ENCODE data around the gene WDR53.
"Not testable (repeated sequence)": the region's sequence is repeated elsewhere in the genome, so short reads cannot be mapped to it uniquely, and the experiment has no call there.

The WDR53 gene

DNA sequence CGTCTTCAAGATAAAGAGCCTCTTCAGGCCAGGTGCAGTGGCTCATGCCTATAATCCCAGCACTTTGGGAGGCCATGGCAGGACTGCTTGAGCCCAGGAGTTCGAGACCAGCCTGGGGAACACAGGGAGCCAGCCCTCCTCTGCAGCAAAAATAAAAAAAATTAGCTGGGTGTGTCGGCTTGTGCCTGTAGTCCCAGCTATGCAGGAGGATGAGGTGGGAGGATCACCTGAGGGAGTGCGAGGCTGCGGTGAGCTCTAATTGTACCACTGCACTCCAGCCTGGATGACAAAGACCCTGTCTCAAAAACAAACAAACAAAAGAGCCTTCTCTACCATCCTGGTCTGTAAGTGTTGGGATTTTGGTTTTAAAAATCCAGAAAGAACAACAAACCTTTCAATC lies 11.1 kb downstream of the WDR53 start:
- no peak for DNase-seq

DNA sequence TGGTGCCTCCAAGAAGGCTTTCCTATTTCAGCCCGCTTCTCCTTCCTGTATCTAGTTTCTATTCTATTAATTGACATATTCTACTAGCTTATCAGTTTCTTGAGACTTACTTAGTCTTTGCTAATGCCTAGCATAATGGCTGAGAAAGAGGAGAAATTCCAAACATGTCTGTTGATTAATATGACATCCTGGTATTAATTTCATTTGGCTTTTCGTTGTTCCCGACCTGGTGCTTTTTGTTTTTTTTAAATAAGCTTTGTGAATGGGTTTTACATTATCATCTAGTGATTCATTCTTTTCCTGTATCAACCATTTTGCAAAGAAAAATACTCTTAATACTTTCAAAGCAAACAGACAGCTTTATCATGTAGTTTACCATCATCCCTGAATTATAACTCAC lies 13.1 kb downstream of the WDR53 start:
- no peak for DNase-seq

DNA sequence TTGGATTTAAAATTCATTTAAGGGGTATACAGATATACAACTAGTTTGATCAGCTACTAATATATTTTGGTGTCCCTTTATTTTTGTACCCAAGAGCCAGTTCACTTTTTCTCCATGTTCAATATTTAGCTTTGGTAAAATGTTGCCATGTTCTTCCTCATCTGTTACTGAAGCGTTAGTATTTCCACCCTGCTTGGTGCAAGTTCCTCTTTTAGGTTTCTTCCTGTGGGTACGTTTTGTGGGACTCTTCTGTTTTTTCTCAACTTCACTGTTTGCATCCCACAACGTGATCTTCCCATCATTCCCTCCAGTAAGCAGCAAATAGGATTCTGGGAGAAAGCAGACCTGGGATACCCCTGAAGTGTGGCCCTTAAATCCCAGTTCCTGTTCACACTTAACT lies 14.1 kb downstream of the WDR53 start:
- DNase-seq, result no peak

DNA sequence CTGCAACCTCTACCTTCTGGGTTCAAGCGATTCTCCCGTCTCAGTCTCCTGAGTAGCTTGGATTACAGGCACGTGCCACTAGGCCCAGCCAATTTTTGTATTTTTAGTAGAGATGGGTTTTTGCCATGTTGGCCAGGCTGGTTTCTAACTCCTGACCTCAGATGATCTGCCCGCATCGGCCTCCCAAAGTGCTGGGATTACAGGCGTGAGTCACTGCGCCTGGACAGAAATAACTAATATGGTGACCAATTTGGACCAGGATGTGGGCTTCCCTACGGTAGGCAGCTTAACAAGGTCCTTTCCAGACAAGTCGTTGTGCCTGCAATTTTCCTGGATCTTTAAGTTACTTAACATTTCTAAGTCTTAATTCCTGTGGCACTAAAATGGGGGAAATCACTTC lies 14.8 kb downstream of the WDR53 start:
- no peak for DNase-seq

DNA sequence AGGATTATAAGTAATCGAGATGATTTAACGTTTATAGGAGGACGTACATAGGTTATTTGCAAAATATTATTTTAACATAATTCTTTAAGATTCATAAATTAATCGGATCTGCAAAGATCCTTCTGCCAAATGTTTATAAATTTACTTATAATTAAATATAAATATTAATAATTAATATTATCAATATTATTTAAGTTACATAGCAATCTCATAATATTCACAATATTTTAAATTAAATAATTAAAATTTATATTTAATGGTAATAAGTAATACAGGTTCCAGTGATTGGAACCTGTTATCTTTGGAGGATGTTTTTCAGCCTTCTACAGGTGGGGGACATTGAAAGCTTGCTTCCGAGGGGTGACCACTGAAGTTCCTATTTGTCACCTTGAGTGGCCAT lies 16.1 kb downstream of the WDR53 start:
- DNase-seq, result no peak

DNA sequence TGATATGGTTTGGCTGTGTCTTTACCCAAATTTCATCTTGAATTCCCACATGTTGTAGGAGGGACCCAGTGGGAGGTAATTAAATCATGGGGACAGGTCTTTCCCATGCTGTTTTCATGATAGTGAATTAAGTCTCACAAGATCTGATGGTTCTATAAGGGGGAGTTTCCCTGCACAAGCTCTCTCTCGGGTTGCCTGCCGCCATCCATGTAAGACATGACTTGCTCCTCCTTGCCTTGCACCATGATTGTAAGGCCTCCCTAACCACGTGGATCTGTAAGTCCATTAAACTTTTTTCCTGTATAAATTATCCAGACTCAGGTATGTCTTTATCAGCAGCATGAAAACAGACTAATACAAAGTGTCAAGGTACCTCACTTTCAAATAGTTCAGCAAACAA lies 18.2 kb downstream of the WDR53 start:
- not testable (repeated sequence) for DNase-seq

DNA sequence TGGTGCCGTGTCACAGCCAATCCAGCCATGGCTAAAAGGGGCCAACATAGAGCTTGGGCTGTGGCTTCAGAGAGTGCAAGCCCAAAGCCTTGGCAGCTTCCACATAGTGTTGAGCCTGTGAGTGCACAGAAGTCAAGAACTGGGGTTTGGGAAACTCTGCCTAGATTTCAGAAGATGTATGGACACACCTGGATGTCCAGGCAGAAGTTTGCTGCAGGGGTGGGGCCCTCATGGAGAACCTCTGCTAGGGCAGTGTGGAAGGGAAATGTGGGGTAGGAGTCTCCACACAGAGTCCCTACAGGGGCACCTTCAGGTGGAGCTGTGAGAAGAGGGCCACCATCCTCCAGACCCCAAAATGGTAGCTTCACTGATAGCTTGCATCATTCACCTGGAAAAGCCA lies 19.0 kb downstream of the WDR53 start:
- not testable (repeated sequence) for DNase-seq

DNA sequence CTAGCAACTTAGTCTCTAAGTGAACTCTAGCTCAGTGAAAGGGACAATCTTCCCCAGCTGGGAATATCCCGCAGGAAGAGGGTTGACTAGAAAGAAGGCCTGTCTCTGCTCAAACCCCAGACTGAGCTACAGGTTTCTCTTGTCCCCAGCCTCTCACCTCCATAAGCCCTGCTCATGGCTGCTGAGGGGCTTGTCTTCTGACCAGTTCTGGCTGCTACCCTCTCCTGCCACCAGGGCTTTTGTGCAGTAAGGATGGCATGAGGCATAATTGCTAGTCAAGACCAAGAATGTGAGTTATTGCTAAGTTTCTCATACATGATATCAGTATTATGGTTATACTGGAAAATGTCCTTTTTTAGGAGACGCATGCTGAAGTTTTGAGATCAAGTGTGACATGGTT lies 21.3 kb downstream of the WDR53 start:
- no peak for DNase-seq

DNA sequence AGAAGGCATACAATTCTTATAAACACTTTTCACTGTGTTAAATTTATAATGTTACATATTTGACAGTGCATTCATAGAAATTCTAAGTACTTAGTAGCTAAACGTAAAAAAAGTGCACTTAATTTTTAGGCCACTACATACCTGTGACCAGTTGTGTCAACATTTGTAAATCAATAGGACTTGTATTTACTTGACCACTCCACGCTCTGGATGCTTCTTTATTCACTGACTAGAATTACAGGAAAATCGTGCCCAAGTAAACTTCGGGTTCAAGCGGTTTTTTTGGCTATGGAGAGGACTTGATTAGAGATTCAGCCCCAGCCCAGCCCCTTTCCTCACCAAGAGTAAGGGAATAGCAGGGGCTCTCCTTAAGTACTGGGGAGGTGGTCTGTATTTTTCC lies 21.8 kb downstream of the WDR53 start:
- DNase-seq, result no peak

DNA sequence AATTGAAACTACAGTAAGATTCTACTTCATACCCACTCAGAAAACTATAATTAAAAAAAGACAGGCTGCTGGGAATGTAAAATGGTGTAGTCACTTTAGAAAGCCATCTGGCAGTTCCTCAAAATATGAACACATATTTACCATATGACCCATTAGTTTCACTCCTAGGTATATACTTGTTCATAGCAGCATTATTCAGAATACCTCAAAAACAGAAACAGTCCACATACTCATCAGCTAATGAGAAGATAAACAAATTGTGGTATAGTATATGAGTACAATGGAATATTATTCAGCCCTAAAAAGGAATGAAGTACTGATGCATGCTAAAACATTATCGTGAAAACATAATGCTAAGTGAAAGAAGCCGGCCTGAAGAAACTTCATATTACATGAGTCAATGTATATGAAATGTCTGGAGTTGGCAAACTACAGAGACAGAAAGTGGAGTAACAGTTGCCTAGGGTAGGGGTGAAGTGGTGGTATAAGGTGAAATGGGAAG lies 23.8 kb downstream of the WDR53 start:
- no peak for DNase-seq

DNA sequence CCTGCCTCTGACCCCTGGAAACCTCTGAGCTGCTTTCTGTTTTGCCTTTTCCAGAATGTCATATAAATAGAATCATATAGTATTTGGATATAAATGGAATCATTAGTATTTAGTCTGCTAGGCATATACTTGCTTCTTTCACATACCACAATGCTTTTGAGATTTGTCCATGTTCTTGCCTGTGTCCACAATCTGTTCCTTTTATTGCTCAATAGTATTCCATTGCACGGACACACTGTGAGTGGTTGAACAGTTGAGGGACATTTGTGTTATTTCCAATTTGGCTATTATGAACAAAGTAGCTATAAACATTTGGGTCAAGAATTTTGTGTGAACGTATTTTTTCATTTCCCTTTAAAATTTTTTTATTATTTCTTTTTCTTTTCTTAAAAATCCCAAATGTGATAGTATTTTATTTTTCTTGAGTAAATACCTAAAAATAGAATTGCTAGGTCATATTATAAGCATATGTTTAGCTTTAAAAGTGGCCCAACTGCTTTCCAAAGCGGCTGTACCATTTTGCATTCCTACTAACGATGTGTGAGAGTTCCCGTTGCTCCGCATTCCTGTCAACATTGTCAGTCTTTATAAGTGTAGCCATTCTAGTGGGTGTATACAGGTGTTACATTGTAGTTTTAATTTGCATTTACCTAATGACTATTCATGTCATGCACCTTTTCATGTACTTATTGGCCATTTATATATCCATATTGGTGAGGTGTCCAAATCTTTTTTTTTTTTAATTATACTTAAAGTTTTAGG lies 26.5 kb downstream of the WDR53 start:
- DNase-seq, result no peak

DNA sequence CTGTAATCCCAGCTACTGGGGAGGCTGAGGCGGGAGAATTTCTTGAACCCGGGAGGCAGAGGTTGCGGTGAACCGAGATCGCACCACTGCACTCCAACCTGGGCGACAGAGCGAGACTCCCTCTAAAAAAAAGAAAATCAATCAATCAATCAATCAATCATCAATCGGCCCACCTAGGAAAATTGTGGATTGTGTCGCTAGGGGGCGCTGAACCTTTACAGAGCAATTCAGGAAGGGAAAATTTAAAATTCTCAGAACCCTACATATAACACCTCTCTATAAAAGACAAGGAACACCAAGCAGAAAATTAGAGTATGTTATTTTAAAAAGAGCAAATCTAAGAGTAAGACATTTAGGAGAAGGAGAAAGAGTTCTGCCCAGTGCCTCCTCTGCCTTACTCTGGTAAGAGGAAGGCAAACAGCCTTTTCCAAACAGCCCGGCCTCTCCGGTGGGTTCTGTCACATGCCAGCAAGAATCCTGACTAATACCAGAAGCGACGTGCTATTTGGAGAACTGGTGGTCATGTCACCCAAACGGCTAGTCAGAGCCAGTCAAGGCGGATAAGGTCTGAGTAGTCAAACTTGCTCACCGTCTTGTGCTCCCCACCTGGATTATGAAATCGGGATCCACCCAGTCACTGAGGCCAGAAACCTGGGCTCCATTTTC lies 30.9 kb downstream of the WDR53 start:
- DNase-seq, result peak; percentile 23 to 68

DNA sequence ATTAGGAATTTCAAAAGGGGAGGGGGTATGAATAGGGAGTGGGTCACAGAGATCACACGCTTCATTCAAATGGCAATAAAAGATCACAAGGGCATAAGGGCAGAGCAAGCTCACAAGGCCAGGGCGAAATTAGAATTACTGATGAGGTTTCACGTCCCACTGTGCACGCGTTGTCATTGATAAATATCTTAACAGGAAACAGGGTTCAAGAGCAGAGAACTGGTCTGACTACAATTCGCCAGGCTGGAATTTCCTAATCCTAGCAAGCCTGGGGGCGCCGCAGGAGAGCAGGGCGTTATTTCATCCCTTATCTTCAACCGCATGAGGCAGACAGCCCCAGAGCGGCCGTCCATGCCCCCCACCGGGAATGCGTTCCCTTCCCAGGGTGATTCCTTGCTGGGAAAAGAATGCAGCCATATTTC lies 35.1 kb downstream of the WDR53 start:
- no peak for DNase-seq

DNA sequence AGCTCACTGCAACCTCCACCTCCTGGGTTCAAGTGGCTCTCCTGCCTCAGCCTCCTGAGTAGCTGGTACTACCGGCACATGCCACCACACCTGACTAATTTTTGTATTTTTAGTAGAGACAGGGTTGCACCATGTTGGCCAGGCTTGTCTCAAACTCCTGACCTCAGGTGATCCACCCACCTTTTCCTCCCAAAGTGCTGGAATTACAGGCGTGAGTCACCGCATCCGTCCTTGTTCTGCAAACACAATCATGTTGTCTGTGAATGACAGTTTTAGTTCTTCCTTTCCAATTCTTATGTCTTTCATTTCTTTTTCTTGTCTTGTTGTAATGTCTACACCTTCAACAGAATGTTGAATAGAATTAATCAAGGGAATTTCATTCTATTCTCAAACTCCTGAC lies 36.9 kb downstream of the WDR53 start:
- DNase-seq, result no peak

DNA sequence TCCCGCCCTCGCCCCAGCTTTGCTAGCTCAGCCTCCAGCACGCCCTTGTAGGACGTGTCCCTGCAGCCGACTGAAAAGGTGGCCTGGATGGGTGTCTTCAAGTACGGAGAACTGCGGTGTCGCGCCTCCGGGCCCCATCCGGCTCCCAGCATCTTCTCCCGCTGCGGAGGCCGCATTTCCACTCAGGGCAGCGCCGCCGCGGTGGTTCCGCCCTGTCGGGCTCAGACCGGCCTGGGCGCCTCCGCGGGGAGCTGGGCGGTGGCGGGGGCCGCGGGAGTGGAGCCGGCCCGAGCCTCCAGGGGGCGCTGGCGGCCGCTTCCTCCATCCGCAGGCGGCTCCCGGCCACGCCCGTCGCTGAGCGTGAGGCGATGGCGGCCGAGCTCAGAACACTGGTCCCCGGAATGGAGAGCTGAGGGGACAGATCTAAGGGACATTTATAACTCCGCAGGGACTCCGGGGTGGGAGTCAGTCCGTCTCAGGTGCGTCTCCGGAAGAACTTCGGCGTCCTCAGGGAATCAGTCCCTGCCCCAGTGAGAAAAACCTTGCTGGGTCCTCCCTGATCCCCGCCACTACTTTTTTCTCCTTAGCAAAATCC lies 39.6 kb downstream of the WDR53 start:
- DNase-seq, result peak; percentile 57 to 78

DNA sequence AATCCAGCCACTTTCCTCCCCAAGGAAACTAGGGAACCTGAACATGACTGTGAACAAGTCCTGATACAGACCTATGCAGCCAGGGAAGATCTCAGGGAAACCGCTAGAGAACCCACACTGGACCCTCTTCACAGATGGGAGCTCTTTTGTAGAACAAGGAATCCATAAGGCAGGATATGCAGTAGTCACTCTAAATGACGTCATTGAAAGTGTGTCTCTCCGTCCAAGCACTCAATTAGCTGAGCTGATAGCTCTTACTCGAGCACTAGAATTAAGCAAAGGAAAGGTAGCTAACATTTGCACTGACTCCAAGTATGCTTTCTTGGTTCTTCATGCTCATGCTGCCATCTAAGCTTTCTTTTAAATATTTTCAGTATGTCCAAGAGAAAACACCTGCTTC lies 43.2 kb downstream of the WDR53 start:
- no peak for DNase-seq

DNA sequence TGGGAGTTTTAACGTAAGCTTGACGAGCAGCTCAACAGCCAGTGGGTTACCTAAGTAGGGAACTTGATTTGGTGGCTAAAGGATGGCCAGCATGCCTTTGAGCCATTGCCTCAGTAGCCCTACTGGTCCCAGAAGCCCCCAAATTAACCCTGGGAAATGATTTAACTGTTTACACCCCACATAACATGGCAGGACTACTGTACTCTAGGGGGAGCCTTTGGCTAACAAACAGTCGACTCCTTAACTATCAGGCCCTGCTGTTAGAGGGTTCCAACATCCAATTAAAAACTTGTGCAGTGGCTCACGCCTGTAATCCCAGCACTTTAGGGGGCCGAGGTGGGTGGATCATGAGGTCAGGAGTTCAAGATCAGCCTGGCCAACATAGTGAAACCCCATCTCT lies 43.8 kb downstream of the WDR53 start:
- no peak for DNase-seq

DNA sequence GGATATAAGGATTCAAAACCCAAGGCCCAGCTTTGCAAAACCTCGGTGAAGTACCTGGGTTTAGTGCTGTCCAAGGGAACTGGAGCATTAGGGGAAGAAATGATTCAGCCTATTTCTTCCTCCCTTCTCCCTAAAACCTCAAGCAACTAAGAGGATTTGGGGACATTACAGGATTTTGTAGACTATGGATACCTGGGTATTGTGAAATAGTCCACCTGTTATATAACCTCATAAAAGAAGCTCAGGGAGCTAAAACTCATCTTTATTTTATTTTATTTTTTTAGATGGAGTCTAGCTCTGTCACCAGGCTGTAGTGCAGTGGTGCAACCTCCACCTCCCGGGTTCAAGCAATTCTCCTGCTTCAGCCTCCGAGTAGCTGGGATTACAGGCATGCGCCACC lies 44.5 kb downstream of the WDR53 start:
- DNase-seq, result no peak

DNA sequence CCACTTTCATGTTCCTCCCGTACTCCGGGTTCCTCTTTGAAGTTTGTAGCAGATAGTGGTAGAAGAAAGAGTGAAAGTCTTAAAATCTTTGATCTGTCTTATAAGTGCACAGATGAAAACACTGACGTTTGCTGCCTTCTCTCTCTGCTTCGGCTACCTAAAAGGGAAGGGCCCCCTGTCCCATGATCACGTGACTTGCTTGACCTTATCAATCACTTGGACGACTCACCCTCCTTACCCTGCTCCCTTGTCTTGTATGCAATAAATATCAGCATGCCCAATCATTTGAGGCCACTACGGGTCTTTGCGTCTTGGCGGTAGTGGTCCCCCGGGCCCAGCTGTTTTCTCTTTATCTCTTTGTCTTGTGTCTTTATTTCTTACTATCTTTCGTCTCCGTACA lies 47.1 kb downstream of the WDR53 start:
- not testable (repeated sequence) for DNase-seq

DNA sequence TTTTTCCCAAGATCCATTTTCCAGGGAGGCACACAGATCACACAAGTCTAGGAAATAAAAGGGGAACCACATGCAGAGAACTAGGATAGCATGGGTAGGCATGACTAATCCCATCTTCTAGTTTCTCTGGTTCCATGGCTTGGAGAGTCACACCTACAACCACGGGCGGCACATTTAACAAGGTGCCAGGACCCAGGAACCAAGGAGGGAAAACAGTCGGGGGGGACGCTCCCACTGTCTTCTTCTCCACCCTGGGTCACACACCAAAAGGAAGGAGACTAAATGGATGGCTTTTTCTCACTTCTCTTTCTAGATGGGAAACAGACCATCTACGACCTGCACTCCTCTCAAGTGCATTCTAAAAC lies 48.7 kb downstream of the WDR53 start:
- DNase-seq, result peak in 1 of 2 donors; percentile 23

DNA sequence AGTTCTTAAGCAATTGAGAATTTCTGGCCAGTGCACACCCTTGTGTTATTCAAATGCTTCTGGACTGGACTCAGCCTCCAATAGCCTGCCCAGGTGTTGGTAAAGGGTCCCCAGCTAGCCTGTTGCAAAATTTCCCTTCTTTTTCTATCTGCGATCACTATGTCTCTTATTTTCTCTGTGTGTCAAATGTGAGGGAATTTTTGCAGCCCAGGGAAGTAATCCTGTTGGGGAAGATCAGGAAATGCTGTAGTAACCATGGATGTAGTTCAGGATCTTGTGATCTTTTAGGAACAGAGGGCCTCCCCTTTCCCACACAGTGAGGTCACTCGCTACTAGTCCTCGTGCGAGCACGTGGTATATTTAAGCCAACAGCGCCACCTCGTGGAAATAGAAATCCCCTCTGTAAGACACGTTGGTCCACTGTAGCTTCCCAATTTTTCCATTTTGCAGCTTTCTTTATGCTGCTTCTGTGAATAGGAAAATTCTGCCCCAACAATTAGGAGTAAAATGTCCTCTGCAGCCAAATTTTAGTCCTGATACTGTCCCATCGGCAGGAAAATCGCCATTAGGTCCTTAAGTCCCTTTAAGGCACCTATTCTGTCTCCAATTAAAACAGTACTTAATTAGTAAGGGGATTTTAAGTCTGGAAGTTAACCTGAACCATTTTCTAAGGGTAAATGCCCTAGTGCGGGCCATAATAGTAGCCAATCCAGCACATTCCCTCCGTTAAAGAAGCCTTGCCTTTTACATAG lies 49.2 kb downstream of the WDR53 start:
- peak; percentile 29 to 67 for DNase-seq

DNA sequence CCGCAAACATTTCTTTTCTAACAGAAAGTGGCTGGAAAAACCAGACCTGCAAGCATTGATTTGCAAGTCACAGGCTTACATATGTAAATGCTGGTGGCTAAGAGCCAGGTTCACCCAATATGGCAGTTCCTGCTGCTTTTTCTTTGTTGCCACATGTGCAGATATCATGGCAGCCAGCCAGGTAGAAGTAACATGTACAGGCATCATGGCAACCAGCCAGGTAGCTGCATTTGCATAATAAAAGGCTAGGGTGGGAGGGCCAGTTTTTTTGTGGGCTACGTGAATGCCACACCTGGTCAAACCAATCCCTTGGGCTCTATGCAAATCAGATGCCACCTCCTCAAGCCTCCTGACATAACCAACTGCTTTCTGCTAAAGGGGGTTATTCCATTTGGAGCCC lies 50.4 kb downstream of the WDR53 start:
- no peak for DNase-seq

DNA sequence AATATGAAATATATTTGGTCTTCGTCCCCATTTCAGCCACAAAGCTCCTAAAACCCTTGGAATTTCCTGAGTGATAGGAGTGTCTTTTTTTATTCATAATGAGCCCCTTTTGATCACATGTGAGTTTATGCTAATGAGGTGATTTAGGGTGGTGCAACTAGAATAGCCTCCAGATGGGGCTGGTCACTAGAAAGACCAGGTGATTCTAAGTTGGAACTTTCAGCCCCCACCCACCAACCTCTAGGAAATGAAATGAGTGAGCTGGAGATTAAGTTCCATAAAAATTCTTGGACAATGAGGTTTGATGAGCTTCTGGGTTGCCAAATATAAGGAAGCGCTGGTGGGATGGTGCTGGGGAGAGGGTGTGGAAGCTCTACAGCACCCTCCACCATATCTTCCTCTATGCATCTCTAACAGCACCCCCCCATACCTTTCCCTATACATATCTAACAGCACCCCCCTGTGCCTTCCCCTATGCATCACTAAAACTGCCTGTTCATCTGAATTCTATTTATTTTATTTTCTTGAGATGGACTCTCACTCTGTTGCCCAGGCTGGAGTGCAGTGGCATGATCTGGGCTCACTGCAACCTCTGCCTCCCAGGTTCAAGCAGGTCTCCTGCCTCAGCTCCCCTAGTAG lies 51.1 kb downstream of the WDR53 start:
- no peak for DNase-seq
